Stimulated activated CD4-positive, alpha-beta T cell treated with anti-CD3 and anti-CD28 coated beads, Interleukin-4, amount 100 ng/mL, for 48 hours (primary cell): ENCODE results near the gene SEC11A.
A peak's percentile ranks its signal among the peaks of the same experiment; 100 is the strongest.
"Not testable (repeated sequence)": the region's sequence is repeated elsewhere in the genome, so short reads cannot be mapped to it uniquely, and the experiment has no call there.

Source experiments
- DNase-seq, 2 donors: peaks; one replicate each; pipeline ENCODE4 v3.0.0-alpha.2; 2020; ENCODE audit warnings: low read depth in 2 of 2

Gene SEC11A

GRCh38 chr15:84716036-84716732, at the start of gene SEC11A:
Gene SEC11A (minus strand): TSS chr15:84716139. CDS start chr15:84716075, 64 bp downstream.
- peak; percentile 89 to 90 for DNase-seq

DNA sequence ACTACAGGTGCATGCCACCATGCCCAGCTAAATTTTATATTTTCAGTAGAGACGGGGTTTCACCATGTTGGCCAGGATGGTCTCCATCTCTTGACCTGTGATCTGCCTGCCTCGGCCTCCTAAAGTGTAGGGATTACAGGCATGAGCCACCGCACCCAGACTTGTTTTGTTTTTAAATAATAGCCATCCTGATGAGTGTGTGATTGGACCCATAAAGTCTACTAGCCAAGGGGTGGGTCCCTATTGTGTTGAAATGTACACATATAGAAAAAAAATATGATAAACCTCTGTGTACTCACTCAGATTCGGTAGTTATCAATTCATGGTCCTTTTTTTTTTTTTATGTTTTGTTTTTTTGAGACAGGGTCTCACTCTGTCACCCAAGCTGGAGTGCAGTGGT, 49.7 kb upstream of the SEC11A start:
- DNase-seq: no peak

DNA sequence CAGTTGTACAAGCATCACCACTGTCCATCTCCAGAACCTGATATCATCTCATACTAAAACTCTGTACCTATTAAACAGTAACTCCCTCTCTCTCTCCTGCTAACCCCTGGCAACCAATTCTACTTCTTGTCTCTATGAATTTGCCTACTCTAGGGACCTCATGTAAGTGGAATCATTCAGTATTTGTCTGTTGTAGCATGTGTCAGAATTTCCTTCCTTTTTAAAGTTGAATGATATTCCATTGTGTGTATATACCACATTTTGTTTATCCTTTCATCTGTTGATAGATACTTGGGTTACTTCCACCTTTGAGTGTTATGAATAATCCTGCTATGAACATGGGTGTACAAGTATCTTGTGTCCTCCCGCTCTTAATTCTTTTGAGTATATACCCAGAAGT, 49.0 kb upstream of the SEC11A start:
- DNase-seq: no peak

GRCh38 chr15:84764585-84764984, 48.6 kb upstream of the SEC11A start:
- no peak for DNase-seq

DNA sequence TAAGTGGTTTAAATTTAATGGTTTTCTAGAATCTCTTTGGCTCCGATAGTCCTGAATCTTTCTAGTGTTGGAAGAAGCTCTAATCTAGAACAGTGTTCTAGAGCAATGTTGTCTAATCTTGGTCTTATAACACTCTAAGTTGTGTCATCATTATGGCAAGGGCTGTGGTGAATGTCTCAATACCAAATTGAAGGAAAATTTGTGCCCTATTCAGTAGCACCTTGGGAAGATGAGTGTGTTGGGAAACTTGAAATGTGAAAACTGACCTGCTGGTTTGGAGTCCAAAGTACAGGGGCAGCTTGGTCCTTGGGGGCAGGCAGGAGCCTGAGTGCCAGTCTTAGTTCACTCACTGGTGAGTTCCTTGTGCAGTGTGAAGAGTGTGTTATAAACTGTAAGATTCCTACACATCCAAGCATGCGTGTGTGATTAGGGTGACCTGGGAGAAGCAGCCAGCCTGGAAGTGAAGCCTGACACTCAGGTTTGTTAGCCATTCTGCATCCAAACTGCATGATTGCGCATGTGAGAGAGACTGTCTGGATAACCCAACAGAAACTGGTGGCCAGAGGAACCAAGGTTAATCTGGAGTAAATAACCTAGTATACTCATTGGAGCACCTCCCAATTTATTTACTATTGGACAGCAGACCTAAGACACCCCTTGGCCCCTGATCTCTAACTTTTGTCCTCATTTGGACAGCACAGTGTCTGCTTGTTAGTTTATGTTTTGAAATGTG, 47.1 kb upstream of the SEC11A start:
- no peak for DNase-seq

DNA sequence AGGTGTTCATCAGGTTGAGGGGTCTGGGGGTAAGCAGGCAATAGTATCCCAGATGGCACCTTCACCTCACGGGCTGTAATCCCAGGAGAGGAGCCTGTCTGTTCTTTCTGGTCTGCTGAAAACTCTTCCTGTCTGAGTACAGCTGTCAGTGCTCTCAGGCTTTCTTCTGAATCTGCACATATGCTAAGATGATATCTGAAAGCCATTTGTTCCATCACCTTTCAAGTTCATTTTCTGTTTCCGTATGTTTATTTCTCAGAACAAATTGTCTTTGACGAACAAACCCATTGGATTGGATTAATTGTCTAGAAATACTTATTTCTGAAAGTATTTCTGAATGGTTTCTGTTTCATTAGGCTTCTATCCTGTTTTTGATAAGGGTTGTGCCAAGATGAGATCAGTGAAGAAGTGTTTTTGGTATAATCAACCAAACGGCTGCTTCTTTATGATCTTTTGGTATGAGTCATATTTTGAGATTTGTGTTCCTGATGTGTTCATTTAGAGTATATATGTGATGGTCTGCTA, 45.7 kb upstream of the SEC11A start:
- no peak for DNase-seq

GRCh38 chr15:84760219-84760618, 44.3 kb upstream of the SEC11A start:
- no peak for DNase-seq

DNA sequence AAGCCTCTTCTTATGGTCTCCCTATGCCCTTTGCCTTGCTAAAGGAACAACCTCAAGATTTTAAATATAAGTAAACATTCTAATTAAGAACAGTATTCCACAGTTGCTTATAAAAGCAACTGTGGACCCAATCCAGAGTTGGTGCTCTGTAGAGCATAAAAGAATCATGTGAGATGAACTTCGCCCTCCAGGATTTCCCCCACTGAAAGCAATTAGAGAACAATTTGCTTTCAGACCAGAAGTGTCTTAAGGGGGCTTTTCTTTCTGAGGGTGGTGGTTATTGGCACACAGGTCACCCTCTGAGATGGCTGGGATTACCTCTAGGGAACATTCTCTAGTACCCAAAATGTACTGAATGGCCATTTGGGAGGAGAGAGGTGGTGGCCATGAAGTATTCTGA, 43.1 kb upstream of the SEC11A start:
- DNase-seq: no peak

- DNase-seq: no peak
These were observed 40.0 kb upstream of the SEC11A start for GRCh38 chr15:84755736-84756527.

- DNase-seq: not testable (repeated sequence)
These were observed 39.0 kb upstream of the SEC11A start for GRCh38 chr15:84754889-84755288.

GRCh38 chr15:84752700-84753099, 36.8 kb upstream of the SEC11A start:
- no peak for DNase-seq

GRCh38 chr15:84752195-84752594, 36.3 kb upstream of the SEC11A start:
- no peak for DNase-seq

DNA sequence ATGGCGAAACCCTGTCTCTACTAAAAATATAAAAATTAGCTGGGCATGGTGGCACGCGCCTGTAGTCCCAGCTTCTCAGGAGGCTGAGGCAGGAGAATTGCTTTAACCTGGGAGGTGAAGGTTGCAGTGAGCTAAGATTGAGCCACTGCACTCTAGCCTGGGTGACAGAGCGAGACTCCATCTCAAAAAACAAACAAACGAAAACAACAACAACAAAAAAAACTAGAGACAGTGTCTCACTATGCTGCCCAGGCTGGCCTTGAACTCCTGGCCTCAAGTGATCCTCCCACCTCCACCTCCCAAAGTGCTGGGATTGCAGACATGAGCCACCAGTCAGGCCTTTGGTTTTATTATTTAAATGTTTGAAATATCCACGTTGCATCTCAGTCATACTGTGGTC, 35.8 kb upstream of the SEC11A start:
- DNase-seq: not testable (repeated sequence)

- DNase-seq: no peak
These were observed 34.7 kb upstream of the SEC11A start for GRCh38 chr15:84750583-84751092.

DNA sequence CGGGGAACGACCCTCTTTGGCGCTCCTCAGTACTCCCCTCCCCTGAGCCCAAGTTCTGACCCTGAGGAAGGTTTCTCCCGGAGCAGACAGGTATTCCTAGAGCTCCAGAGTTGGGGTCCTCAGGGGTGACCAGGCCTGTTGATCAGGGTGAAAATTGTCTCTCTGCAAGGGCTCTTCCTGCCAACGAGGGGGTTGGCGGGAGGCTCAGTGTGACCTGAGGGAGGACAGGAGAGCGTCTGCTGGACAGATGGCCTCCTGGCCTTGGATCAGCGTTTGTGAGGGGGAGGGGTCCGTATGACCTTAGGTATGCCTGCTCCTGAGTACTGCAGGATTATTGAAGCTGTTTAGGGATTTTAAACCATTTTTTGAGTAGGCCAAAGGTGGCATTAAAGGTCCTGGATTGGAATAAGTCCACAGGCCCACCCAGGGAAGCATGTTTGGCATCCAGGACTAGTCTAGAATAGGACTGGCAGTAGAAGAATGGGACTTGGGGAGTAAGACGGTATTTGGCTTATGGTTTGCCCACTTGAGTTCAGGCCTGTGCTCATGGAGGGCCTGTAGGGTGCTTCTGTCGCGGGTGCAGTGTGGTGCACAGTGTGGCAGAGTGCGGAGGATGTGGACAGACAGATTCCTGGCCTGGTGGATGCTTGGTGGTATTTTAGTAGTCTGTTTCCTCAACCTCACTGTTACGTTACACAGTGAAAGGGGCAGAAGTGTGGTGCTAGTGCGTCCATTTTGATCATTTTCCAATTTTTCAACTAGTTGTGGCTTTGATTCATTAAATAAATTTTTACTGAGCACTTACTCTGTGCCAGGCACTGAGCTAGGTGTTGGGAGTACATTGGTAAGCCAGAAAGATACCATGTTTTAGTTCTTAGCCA, 33.4 kb upstream of the SEC11A start:
- peak in 1 of 2 donors; percentile 35 for DNase-seq

DNA sequence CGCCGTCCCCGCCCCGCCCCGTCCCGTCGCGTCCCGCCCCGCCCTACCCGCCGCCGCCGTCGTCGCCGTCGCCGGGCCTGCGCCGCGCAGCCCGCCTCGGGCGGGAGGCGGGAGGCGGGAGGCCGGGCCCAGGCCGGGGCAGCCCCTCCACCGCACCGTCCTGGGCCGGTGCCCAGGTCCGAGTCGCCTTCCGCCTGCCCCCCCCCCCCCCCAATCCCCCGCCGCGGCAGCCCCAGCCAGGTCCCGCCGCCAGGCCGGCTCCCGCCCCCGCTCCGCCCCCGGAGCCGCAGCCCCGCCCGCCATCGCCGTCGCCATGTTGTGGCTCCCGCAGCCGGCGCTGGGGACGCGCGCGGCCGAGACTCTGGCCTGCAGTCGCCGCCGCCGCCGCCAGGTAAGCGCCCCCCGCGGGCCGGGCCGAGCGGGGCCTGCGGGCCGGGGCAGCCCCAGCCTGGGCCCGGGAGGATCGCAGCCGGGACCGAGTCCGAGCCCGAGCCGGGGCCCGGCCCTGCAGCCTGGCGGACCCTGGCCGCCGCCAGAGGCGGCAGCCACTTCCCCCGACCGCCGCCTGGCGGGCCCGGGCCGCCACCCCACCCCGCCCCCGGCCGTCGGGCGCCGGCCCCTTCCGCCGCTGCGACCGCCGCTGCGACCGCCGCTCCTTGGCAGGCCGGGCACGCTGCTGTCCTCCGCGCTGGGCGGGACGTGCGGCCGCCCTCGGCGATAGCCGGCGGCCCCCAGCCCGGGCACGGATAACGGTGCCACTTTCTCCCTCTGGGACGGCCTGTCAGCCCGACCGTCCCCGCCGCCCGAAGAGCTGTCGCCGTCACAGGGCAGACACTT, 32.6 kb upstream of the SEC11A start, which contains the start of gene ZNF592:
Gene ZNF592 (plus strand): TSS at position 319 of the 837 bp plus-strand sequence. CDS start 34,084 bp downstream, outside the sequence.
- DNase-seq: peak; percentile 64 to 74

- peak; percentile 52 to 59 for DNase-seq
These were observed 31.7 kb upstream of the SEC11A start for GRCh38 chr15:84747416-84748273.

GRCh38 chr15:84741121-84741520, 25.2 kb upstream of the SEC11A start:
- DNase-seq: no peak

GRCh38 chr15:84740691-84741090, 24.8 kb upstream of the SEC11A start:
- no peak for DNase-seq
